CD14-positive monocyte (primary cell): ENCODE results near the gene CEP85L. TPM values are rescaled to one million over a fixed set of nuclear protein-coding genes. Genes with fewer than 3 reads are reported as not detected.
A peak's percentile ranks its signal among the peaks of the same experiment; 100 is the strongest.

Source experiments
- DNase-seq, 3 donors: peaks; one replicate each; pipeline ENCODE4 v3.0.0-alpha.2; 2011 to 2022
- H2AFZ ChIP-seq: 2 replicates; pipeline ENCODE4 v1.6.0; 2012; ENCODE audit warnings: mild to moderate bottlenecking, low read depth, low read length, inconsistent platforms; ENCODE audit not compliant: insufficient read depth, poor library complexity, severe bottlenecking
- H3K27ac ChIP-seq, 2 donors: 1 replicate in 1 of 2; 2 replicates in 1 of 2; pipeline ENCODE4 v1.5.1; 2012 to 2013; ENCODE audit warnings: low read length in 2 of 2, control low read depth in 1 of 2, inconsistent platforms in 1 of 2, low read depth in 1 of 2, mild to moderate bottlenecking in 1 of 2
- H3K27me3 ChIP-seq, 2 donors: one replicate each; pipeline versions ENCODE4 v1.6.0 to v1.6.1; 2011 to 2013; ENCODE audit warnings: low read length in 2 of 2; ENCODE audit not compliant: control insufficient read depth in 2 of 2, insufficient read depth in 2 of 2
- H3K36me3 ChIP-seq, 2 donors: replicated peaks in 1 of 2; 1 replicate in 1 of 2; 2 replicates in 1 of 2; pipeline versions ENCODE4 v1.5.1 to v1.6.1; 2012 to 2013; ENCODE audit warnings: low read length in 2 of 2, control low read depth in 1 of 2, inconsistent platforms in 1 of 2, mild to moderate bottlenecking in 1 of 2; ENCODE audit not compliant: insufficient read depth in 2 of 2, control insufficient read depth in 1 of 2
- H3K4me1 ChIP-seq, 2 donors: 1 replicate in 1 of 2; 2 replicates in 1 of 2; pipeline versions ENCODE4 v1.5.1 to v1.6.1; 2012 to 2013; ENCODE audit warnings: low read length in 2 of 2, control low read depth in 1 of 2, inconsistent platforms in 1 of 2, mild to moderate bottlenecking in 1 of 2, moderate library complexity in 1 of 2; ENCODE audit not compliant: insufficient read depth in 2 of 2, control insufficient read depth in 1 of 2
- H3K4me2 ChIP-seq: replicated peaks from 2 replicates; pipeline ENCODE3; 2012; ENCODE audit warnings: low read length, moderate library complexity, mild to moderate bottlenecking; ENCODE audit not compliant: poor library complexity, severe bottlenecking; ENCODE audit errors: extremely low read depth
- H3K4me3 ChIP-seq, 3 experiments: fragments of 200-600 bp in 1 of 3; sonication (generic) in 1 of 3; replicated peaks in 1 of 3; 1 replicate in 2 of 3; 2 replicates in 1 of 3; pipeline ENCODE4 v1.5.1; 2011 to 2013; ENCODE audit warnings: low read length in 3 of 3, mild to moderate bottlenecking in 3 of 3, control low read depth in 2 of 3, low read depth in 2 of 3, inconsistent platforms in 1 of 3, moderate library complexity in 1 of 3
- H3K79me2 ChIP-seq: 2 replicates; pipeline ENCODE4 v1.6.0; 2012; ENCODE audit warnings: mild to moderate bottlenecking, control low read depth, inconsistent platforms, low read length, moderate library complexity; ENCODE audit not compliant: insufficient read depth
- H3K9ac ChIP-seq: 2 replicates; pipeline ENCODE4 v1.6.0; 2017; ENCODE audit warnings: low read length, mild to moderate bottlenecking; ENCODE audit not compliant: insufficient read depth, poor library complexity, severe bottlenecking
- H3K9me3 ChIP-seq, 2 donors: replicated peaks in 1 of 2; 1 replicate in 1 of 2; 2 replicates in 1 of 2; pipeline versions ENCODE4 v1.5.1 to v1.6.1; 2012 to 2013; ENCODE audit warnings: low read length in 2 of 2, control low read depth in 1 of 2; ENCODE audit not compliant: control insufficient read depth in 1 of 2, insufficient read depth in 1 of 2
- H4K20me1 ChIP-seq: 2 replicates; pipeline ENCODE4 v1.6.0; 2012; ENCODE audit warnings: mild to moderate bottlenecking, low read length, control low read depth, moderate library complexity; ENCODE audit not compliant: insufficient read depth
- H3K27ac Mint-ChIP-seq, 7 donors: one replicate each; pipeline ENCODE4 v1.8.0; 2020; ENCODE audit warnings: mild to moderate bottlenecking in 7 of 7, mixed read lengths in 7 of 7, moderate library complexity in 6 of 7, inconsistent platforms in 2 of 7
- H3K27me3 Mint-ChIP-seq, 3 donors: one replicate each; pipeline ENCODE4 v1.8.0; 2021 to 2022; ENCODE audit warnings: low read depth in 3 of 3, mild to moderate bottlenecking in 3 of 3, mixed read lengths in 3 of 3, moderate library complexity in 3 of 3, inconsistent platforms in 1 of 3
- H3K36me3 Mint-ChIP-seq, 2 donors: one replicate each; pipeline ENCODE4 v1.8.0; 2020; ENCODE audit warnings: mixed read lengths in 2 of 2, inconsistent platforms in 1 of 2, mild to moderate bottlenecking in 1 of 2
- H3K4me1 Mint-ChIP-seq: one replicate; pipeline ENCODE4 v1.8.0; 2020; ENCODE audit warnings: mild to moderate bottlenecking, mixed read lengths
- H3K4me3 Mint-ChIP-seq, 2 donors: one replicate each; pipeline ENCODE4 v1.8.0; 2020; ENCODE audit warnings: mild to moderate bottlenecking in 2 of 2, mixed read lengths in 2 of 2, moderate library complexity in 1 of 2
- H3K9me3 Mint-ChIP-seq, 7 donors: one replicate each; pipeline ENCODE4 v1.8.0; 2020 to 2022; ENCODE audit warnings: mixed read lengths in 7 of 7, mild to moderate bottlenecking in 6 of 7, moderate library complexity in 6 of 7, inconsistent platforms in 2 of 7
- WGBS: methylation state at CpG from one replicate; pipeline ENCODE4 v1.1.5; 2013; ENCODE audit warnings: missing lambda C conversion rate; ENCODE audit not compliant: insufficient coverage; 5-methylcytosine and 5-hydroxymethylcytosine counted together
- intact Hi-C, 2 donors: fragments of 100-400 bp; cut with micrococcal nuclease; formaldehyde crosslinking; loops; one replicate each; pipeline versions ENCODE4 v1.15.0 to v1.15.1; 2023
- polyA plus RNA-seq, 3 donors: library from polyadenylated mRNA; depleted of rRNA in 1 of 3; unstranded in 2 of 3; stranded (reverse) in 1 of 3; fragments of 300-500 nt in 2 of 3; fragments of >200 nt in 1 of 3; fragmentation: Illumina TruSeq in 2 of 3; gene quantifications; 1 replicate in 2 of 3; 2 replicates in 1 of 3; pipeline ENCODE4 v1.2.3, GENCODE V29; 2012 to 2021
- TF ChIP-seq, protein P1 (sequence below): fragments of 200-600 bp; IDR thresholded peaks from one replicate; pipeline ENCODE4 v1.8.0; 2022; ENCODE audit warnings: antibody characterized with exemption, mild to moderate bottlenecking

CEP85L gene
- polyA plus RNA-seq, 3 donors, result 14.9 to 38.3 (median 19.6) TPM

DNA sequence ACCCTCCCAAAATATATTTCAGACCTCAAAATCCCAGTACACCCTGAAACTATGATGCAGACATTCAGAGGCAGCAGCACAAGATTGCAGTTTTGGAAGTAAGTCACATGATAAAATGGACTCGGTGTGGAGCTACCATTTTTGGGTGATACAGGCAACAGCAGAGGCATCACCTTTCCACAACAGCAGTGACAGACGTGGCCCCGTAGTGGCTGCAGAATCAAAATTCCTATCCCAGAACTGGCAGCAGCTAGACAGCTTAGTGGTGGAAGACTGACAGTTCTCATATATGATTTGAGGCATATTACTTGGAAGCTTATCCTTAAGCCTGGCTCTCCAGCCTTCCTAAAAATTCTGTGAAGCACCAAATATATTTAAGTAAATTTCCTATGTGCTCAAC is 83.4 kb downstream of the CEP85L start:
- H3K27ac Mint-ChIP-seq, result no peak overlapping the region
- peaks cover 3% of the 10 kb centered on the region for H3K4me1 Mint-ChIP-seq
- intact Hi-C loops, result no loop called here

DNA sequence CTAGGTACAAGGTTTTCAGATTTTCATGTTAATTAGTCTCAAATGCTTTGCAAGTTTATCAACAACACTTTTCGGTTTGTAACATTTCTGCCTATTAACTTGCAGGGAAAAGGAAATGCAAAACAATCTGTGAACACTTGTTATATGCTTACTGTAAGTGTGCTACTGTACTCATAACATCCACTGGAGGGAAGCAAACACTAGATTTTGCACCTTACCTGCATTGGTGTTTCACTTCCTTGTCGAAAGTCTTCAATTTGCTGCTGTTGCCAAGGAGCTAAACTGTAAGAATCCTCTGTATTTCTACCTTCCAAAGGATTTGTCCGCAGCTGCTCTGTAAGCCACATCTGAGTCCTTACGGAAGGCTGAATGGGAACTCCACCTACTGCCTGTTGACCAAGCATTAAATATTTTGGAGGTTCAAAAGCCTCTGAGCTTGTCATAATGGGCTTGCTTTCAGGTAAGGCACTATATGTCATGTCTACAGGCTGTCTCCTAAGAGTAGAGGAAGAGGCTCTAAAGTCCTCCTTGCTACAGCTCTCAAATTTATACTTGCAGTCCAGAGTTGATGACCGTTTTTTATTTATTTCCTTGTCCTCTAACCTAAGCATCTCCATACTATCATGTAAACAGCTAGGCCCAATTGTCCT is 86.0 kb downstream of the CEP85L start:
- Histone ChIP-seq H3K4me1 (no peaks in the 10 kb centered on the region), H3K79me2 (no peaks in the 10 kb centered on the region), H4K20me1 (peaks cover 92% of the 10 kb centered on the region), H3K9ac (no peak overlapping the region), H3K27me3 (no peaks in the 10 kb centered on the region), H2AFZ (no peak overlapping the region), H3K36me3 (peaks cover 13 to 38% of the 10 kb centered on the region in 2 donors), H3K9me3 (no peaks in the 10 kb centered on the region), H3K27ac (no peak overlapping the region), H3K4me2 (no peak overlapping the region), H3K4me3 (no peak overlapping the region)
- peak in 2 of 3 donors; percentile 13 to 24 for DNase-seq
- Mint-ChIP-seq H3K27ac (no peak overlapping the region), H3K27me3 (no peaks in the 10 kb centered on the region), H3K4me1 (peaks cover 3% of the 10 kb centered on the region), H3K4me3 (no peak overlapping the region), H3K36me3 (peaks cover 16 to 27% of the 10 kb centered on the region in 2 donors), H3K9me3 (no peaks in the 10 kb centered on the region)
- WGBS, result 93% methylated on average over 4 of the region's 5 CpGs
- intact Hi-C loops, result no loop called here
- TF ChIP-seq, protein P1, sequence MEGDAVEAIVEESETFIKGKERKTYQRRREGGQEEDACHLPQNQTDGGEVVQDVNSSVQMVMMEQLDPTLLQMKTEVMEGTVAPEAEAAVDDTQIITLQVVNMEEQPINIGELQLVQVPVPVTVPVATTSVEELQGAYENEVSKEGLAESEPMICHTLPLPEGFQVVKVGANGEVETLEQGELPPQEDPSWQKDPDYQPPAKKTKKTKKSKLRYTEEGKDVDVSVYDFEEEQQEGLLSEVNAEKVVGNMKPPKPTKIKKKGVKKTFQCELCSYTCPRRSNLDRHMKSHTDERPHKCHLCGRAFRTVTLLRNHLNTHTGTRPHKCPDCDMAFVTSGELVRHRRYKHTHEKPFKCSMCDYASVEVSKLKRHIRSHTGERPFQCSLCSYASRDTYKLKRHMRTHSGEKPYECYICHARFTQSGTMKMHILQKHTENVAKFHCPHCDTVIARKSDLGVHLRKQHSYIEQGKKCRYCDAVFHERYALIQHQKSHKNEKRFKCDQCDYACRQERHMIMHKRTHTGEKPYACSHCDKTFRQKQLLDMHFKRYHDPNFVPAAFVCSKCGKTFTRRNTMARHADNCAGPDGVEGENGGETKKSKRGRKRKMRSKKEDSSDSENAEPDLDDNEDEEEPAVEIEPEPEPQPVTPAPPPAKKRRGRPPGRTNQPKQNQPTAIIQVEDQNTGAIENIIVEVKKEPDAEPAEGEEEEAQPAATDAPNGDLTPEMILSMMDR, result peak; percentile 36

More for the DNA sequence above, 83.4 kb downstream of the CEP85L start:
- H3K4me3 Mint-ChIP-seq, result no peak overlapping the region
- Histone ChIP-seq H3K4me1 (no peaks in the 10 kb centered on the region), H2AFZ (no peak overlapping the region), H3K9ac (no peak overlapping the region), H3K79me2 (peaks cover 4% of the 10 kb centered on the region), H3K27me3 (no peaks in the 10 kb centered on the region), H3K27ac (no peak overlapping the region), H3K4me2 (no peak overlapping the region), H4K20me1 (peaks cover 92% of the 10 kb centered on the region), H3K9me3 (no peaks in the 10 kb centered on the region), H3K36me3 (peaks cover 10 to 32% of the 10 kb centered on the region in 2 donors), H3K4me3 (no peak overlapping the region)
- DNase-seq, result no peak
- H3K9me3 Mint-ChIP-seq, result peaks cover 0 to 2% (median 0%) of the 10 kb centered on the region in 7 donors
- no CpG with 5 or more reads among the region's 3 CpGs for WGBS
- no peaks in the 10 kb centered on the region for H3K27me3 Mint-ChIP-seq
- H3K36me3 Mint-ChIP-seq, result peaks cover 16 to 19% of the 10 kb centered on the region in 2 donors
- TF ChIP-seq, protein P1, result no peak
